Common myeloid progenitor, CD34-positive (primary cell): Measurements from ENCODE around the gene RERE.

ENCODE experiments used
- CTCF ChIA-PET: fragments of 350-600 bp; sonication (Branson Sonifier 250); formaldehyde crosslinking; loops from one replicate; lab custom pipeline; 2021; ENCODE audit warnings: antibody characterized with exemption; lab: Charles Lee
- POLR2A ChIA-PET: fragments of 350-600 bp; sonication (Branson Sonifier 250); formaldehyde crosslinking; loops from one replicate; lab custom pipeline; 2021; ENCODE audit warnings: antibody characterized with exemption; lab: Charles Lee
- DNase-seq, 3 donors: peaks; one replicate each; pipeline versions ENCODE4 v3.0.0 to v3.0.0-alpha.2; 2013
- H3K27ac ChIP-seq, 2 experiments: 1 replicate in 1 of 2; 2 replicates in 1 of 2; pipeline ENCODE4 v1.7.0; 2013; ENCODE audit warnings: inconsistent platforms in 2 of 2, low read length in 2 of 2, mild to moderate bottlenecking in 2 of 2, low read depth in 1 of 2, moderate library complexity in 1 of 2; ENCODE audit not compliant: severe bottlenecking in 2 of 2, insufficient read depth in 1 of 2, poor library complexity in 1 of 2
- H3K27me3 ChIP-seq, 5 experiments: replicated peaks in 2 of 5; 1 replicate in 3 of 5; 2 replicates in 2 of 5; pipeline versions ENCODE4 v1.6.1 to v1.7.0; 2013; ENCODE audit warnings: low read length in 4 of 5, mild to moderate bottlenecking in 2 of 5, moderate library complexity in 2 of 5, inconsistent platforms in 1 of 5; ENCODE audit not compliant: insufficient read depth in 5 of 5, control insufficient read depth in 4 of 5
- H3K36me3 ChIP-seq, 4 experiments: 1 replicate in 2 of 4; 2 replicates in 2 of 4; pipeline versions ENCODE4 v1.6.1 to v1.7.0; 2013; ENCODE audit warnings: low read length in 3 of 4, control low read depth in 1 of 4, mild to moderate bottlenecking in 1 of 4; ENCODE audit not compliant: control insufficient read depth in 4 of 4, insufficient read depth in 4 of 4
- H3K4me1 ChIP-seq, 4 experiments: 1 replicate in 3 of 4; 2 replicates in 1 of 4; pipeline versions ENCODE4 v1.6.1 to v1.7.1; 2013; ENCODE audit warnings: low read length in 3 of 4, mild to moderate bottlenecking in 3 of 4, control low read depth in 1 of 4, inconsistent platforms in 1 of 4, moderate library complexity in 1 of 4; ENCODE audit not compliant: control insufficient read depth in 4 of 4, insufficient read depth in 4 of 4; ENCODE audit errors: control extremely low read depth in 1 of 4
- H3K4me3 ChIP-seq, 7 experiments: 1 replicate in 4 of 7; 2 replicates in 3 of 7; pipeline versions ENCODE4 v1.5.1 to v1.7.0; 2013; ENCODE audit warnings: mild to moderate bottlenecking in 7 of 7, low read length in 6 of 7, moderate library complexity in 6 of 7, inconsistent platforms in 2 of 7, low read depth in 2 of 7, control low read depth in 1 of 7; ENCODE audit not compliant: insufficient read depth in 4 of 7, control insufficient read depth in 1 of 7; ENCODE audit errors: extremely low read depth in 1 of 7
- H3K9me3 ChIP-seq, 5 experiments: 1 replicate in 4 of 5; 2 replicates in 1 of 5; pipeline versions ENCODE4 v1.6.1 to v1.7.1; 2013; ENCODE audit warnings: low read length in 4 of 5, mild to moderate bottlenecking in 2 of 5, inconsistent platforms in 1 of 5, low read depth in 1 of 5, moderate library complexity in 1 of 5; ENCODE audit not compliant: control insufficient read depth in 4 of 5, insufficient read depth in 2 of 5; ENCODE audit errors: control extremely low read depth in 1 of 5
- WGBS: methylation state at CpG from one replicate; pipeline ENCODE4 v1.1.5; 2013; ENCODE audit not compliant: insufficient coverage; 5-methylcytosine and 5-hydroxymethylcytosine counted together

The RERE gene

DNA sequence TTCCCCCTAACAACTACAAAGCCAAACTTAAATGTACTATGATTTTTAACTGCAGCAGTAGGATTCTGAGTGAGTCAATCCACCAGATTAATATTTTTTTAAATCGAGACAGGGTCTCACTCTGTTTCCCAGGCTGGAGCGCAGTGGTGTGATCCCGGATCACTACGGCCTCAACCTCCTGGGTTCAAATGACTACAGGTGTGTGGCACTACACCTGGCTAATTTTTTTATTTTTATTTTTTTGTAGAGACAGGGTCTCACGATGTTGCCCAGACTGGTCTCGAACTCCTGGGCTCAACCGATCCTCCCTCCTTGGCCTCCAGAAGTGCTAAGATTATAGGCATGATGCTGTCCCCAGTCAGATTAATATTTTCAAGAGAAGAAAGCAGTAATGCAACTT lies 411.4 kb downstream of the RERE start:
- no peaks in the 10 kb centered on the region for H3K9me3 ChIP-seq
- no peak for DNase-seq
- no peak overlapping the region for H3K27ac ChIP-seq
- H3K4me3 ChIP-seq = no peak overlapping the region
- WGBS = 100% methylated on average over 7 of the region's 7 CpGs
- peaks cover 10 to 47% (median 22%) of the 10 kb centered on the region in 4 experiments for H3K36me3 ChIP-seq
- H3K27me3 ChIP-seq = no peaks in the 10 kb centered on the region
- CTCF ChIA-PET = no interaction called here
- POLR2A ChIA-PET = no interaction called here
- peaks cover 0 to 26% (median 16%) of the 10 kb centered on the region in 4 experiments for H3K4me1 ChIP-seq

- Histone ChIP-seq H3K4me1 (peaks cover 0 to 17% (median 13%) of the 10 kb centered on the region in 4 experiments), H3K27me3 (no peaks in the 10 kb centered on the region), H3K4me3 (no peak overlapping the region), H3K36me3 (peaks cover 6 to 40% (median 20%) of the 10 kb centered on the region in 4 experiments), H3K9me3 (no peaks in the 10 kb centered on the region), H3K27ac (no peak overlapping the region)
- no peak for DNase-seq
- CTCF ChIA-PET = no interaction called here
- POLR2A ChIA-PET = no interaction called here
- 70% methylated on average over 4 of the region's 10 CpGs for WGBS
Observed at GRCh38 chr1:8404460-8405370, 412.7 kb downstream of the RERE start.

- CTCF ChIA-PET = interaction anchor here (0.6 to 1.1 kb wide), 2 partner anchors 16 to 90 kb away, joined by 3 read pairs; no protein-coding TSS in a partner anchor
- Histone ChIP-seq H3K4me3 (no peak overlapping the region), H3K27me3 (no peaks in the 10 kb centered on the region), H3K27ac (no peak overlapping the region), H3K4me1 (peaks cover 8 to 17% (median 15%) of the 10 kb centered on the region in 4 experiments), H3K36me3 (peaks cover 6 to 22% (median 18%) of the 10 kb centered on the region in 4 experiments), H3K9me3 (no peaks in the 10 kb centered on the region)
- POLR2A ChIA-PET = no interaction called here
- WGBS = 96% methylated on average over 8 of the region's 13 CpGs
- DNase-seq = no peak
Observed at GRCh38 chr1:8402109-8402710, 415.2 kb downstream of the RERE start.

- Histone ChIP-seq H3K9me3 (no peaks in the 10 kb centered on the region), H3K36me3 (peaks cover 6 to 13% (median 10%) of the 10 kb centered on the region in 4 experiments), H3K4me1 (peaks cover 25 to 43% (median 34%) of the 10 kb centered on the region in 4 experiments), H3K27ac (no peak overlapping the region), H3K4me3 (peak overlapping the region in 1 of 7 experiments; percentile 16), H3K27me3 (no peaks in the 10 kb centered on the region)
- ChIA-PET CTCF (interaction anchor here (0.8 to 1.0 kb wide), 2 partner anchors 11 to 13 kb away, joined by 3 to 5 read pairs; no protein-coding TSS in a partner anchor), POLR2A (no interaction called here)
- 100% methylated on average over 1 of the region's 5 CpGs for WGBS
- peak in 1 of 3 donors; percentile 34 for DNase-seq
Observed at GRCh38 chr1:8398677-8399076, 418.8 kb downstream of the RERE start.

DNA sequence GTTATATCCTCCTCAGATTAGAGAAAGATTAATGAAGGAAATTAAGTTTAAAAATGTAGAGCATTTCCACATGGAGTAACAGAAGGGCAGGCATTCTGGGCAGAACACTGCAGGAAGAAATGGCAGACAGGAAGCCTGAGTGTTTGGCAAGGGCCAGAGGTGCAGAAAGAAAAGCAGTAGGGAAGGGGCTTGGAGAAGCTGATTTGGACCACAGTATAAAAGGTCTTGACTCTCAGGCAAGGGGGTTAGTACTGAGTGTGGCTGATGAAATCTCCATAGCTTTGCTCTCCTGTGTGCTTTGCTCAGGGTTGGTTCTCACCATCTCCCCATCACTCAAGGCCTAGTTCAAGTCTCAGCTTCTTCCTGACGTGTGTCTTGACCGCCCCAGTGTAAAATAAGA lies 419.4 kb downstream of the RERE start:
- H3K27ac ChIP-seq = no peak overlapping the region
- ChIA-PET CTCF (interaction anchor here (0.6 to 2.3 kb wide), 4 partner anchors 10 to 15 kb away, joined by 3 to 6 read pairs (median 4); no protein-coding TSS in a partner anchor), POLR2A (no interaction called here)
- peak overlapping the region in 2 of 7 experiments; percentile 6 to 19 for H3K4me3 ChIP-seq
- no peaks in the 10 kb centered on the region for H3K9me3 ChIP-seq
- peaks cover 7 to 15% (median 8%) of the 10 kb centered on the region in 4 experiments for H3K36me3 ChIP-seq
- 94% methylated on average over 2 of the region's 2 CpGs for WGBS
- no peaks in the 10 kb centered on the region for H3K27me3 ChIP-seq
- DNase-seq = no peak
- H3K4me1 ChIP-seq = peaks cover 25 to 43% (median 34%) of the 10 kb centered on the region in 4 experiments

DNA sequence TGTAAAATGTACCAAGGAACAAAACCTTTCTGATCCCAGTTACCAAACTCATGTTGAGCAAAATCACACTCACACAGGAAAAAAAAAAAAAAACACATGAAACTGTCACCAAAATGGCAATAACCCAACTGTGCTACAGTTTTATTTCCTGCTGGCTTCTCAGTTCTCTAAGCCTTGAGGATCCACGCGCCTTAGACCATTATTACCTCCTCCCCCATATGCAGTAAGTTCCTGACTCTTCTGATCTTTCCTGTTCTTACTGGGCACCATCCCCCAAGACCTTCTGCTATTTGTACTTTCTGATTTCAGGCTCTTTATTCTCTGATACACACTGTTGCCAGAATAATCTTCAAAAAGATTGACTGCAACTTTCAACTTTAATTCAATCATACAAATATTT lies 419.9 kb downstream of the RERE start:
- CTCF ChIA-PET = interaction anchor here (0.6 to 2.3 kb wide), 6 partner anchors 10 to 382 kb away, joined by 3 to 8 read pairs (median 4); no protein-coding TSS in a partner anchor
- peaks cover 25 to 45% (median 34%) of the 10 kb centered on the region in 4 experiments for H3K4me1 ChIP-seq

More for the DNA sequence above, 419.9 kb downstream of the RERE start:
- Histone ChIP-seq H3K4me3 (no peak overlapping the region), H3K27ac (no peak overlapping the region), H3K27me3 (no peaks in the 10 kb centered on the region), H3K36me3 (peaks cover 8 to 19% (median 9%) of the 10 kb centered on the region in 4 experiments), H3K9me3 (no peaks in the 10 kb centered on the region)
- POLR2A ChIA-PET = no interaction called here
- WGBS = 0% methylated on average over 2 of the region's 2 CpGs
- DNase-seq = peak in 2 of 3 donors; percentile 36 to 49
